Mammary epithelial cell (primary cell): ENCODE results near the gene NDUFV1.

Experiments used
- CTCF ChIP-seq, 2 donors: IDR thresholded peaks in 1 of 2; conservative IDR thresholded peaks in 1 of 2; 2 replicates each; pipeline ENCODE4 v1.5.1; 2011 to 2012; ENCODE audit warnings: inconsistent platforms in 2 of 2, low read length in 2 of 2, mild to moderate bottlenecking in 2 of 2, control low read depth in 1 of 2, low read depth in 1 of 2; ENCODE audit not compliant: insufficient read depth in 1 of 2; ENCODE audit errors: extremely low read depth in 1 of 2
- EZH2 ChIP-seq: IDR thresholded peaks from 2 replicates; pipeline ENCODE4 v1.6.1; 2012; ENCODE audit warnings: low read length, inconsistent platforms, borderline replicate concordance

DNA sequence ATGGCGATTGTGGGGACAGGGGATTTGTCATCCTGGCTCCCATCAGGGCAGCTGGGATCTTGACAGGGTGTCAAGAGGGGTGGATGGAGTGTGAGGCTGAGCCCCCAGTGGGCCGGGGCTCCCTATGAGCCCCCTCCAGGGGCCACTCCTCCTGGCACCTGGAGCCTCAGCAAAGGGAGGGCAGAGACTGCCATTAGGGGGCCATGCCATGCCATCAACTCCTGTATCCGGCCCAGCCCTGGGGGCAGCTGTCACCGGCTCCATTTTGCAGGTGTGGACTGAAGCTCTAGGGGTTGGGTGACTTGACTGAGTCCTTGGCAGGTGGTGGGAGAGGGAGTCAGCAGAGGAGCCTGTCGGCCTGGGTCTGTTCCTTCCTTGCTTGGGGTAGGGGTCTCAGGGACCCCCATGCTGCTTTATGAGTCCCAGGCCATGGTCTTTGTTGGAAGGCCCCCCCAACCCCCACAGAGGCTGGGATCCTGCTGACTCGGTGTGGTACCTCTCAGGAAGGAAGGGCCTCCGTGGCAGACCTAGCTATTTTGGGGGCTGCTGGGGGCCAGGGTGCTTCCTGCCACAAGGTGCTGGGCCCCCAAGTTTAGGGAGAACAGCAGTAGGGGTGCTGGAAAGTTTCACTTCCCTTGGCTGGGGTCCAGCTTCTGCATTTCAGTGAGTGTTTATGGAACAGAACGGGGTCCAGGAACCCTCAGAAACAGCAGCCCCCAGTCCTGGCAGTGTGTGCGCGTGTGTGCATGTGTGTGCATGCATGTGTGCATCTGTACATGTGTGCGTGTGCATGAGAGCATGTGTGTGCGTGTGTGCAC, 42.3 kb downstream of the NDUFV1 start:
- TF ChIP-seq CTCF (conservative IDR thresholded peaks at IDR 0.05 in 1 of 2, IDR thresholded peaks at IDR 0.05 in 1 of 2; ENCODE audit: extremely low read depth in 1 of 2, insufficient read depth in 1 of 2, low read depth in 1 of 2, low read length in 2 of 2) (no peak), EZH2 (no peak)
